Left lung (tissue), 10 donors: ENCODE measurements around the gene SLC9A3. TPM values are rescaled to one million over a fixed set of nuclear protein-coding genes. Genes with fewer than 3 reads are reported as not detected.

Source experiments
- ATAC-seq: fragments of 200-7000 bp; cut with Tn5 transposase; one replicate; pipeline ENCODE4 v1.9.1; 2020; ENCODE audit warnings: moderate library complexity
- DNase-seq, 4 donors: peaks; one replicate each; pipeline ENCODE4 v3.0.0-alpha.2; 2013 to 2020
- H3K27ac ChIP-seq, 2 donors: fragments of 200-600 bp; sonication (generic) in 1 of 2; one replicate each; pipeline versions ENCODE4 v1.5.0 to v1.8.0; 2020 to 2021
- H3K27me3 ChIP-seq, 2 donors: fragments of 200-600 bp; sonication (generic) in 1 of 2; one replicate each; pipeline versions ENCODE4 v1.5.0 to v1.8.0; 2020 to 2021
- H3K36me3 ChIP-seq, 2 donors: fragments of 200-600 bp; sonication (generic) in 1 of 2; one replicate each; pipeline versions ENCODE4 v1.5.0 to v1.8.0; 2020 to 2021
- H3K4me1 ChIP-seq, 2 donors: fragments of 200-600 bp; one replicate each; pipeline ENCODE4 v1.8.0; 2021
- H3K4me3 ChIP-seq, 2 donors: fragments of 200-600 bp; sonication (generic) in 1 of 2; one replicate each; pipeline versions ENCODE4 v1.5.0 to v1.8.0; 2020 to 2021; ENCODE audit warnings: mild to moderate bottlenecking in 1 of 2
- H3K9me3 ChIP-seq, 2 donors: fragments of 200-600 bp; sonication (generic) in 1 of 2; one replicate each; pipeline versions ENCODE4 v1.5.0 to v1.8.0; 2020 to 2021
- CTCF ChIP-seq, 2 donors: fragments of 200-600 bp; sonication (generic) in 1 of 2; IDR thresholded peaks; one replicate each; pipeline versions ENCODE4 v1.5.0 to v1.8.0; 2021; ENCODE audit warnings: antibody characterized with exemption in 2 of 2
- intact Hi-C, 2 donors: fragments of 100-400 bp; cut with DNase I; formaldehyde crosslinking; loops; one replicate each; pipeline versions ENCODE4 v1.11.2 to v1.14.2; 2022
- polyA plus RNA-seq, 6 donors: library from polyadenylated mRNA; unstranded; fragments of 120-200 nt; gene quantifications; one replicate each; pipeline ENCODE4 v1.2.1, GENCODE V29; 2013; ENCODE audit not compliant: insufficient read length in 6 of 6
- total RNA-seq, 2 donors: library from RNA; stranded (reverse); fragmentation: NEBNext Ultra II Directional; extraction: Animal tissue kit (Norgen Biotek cat#: 25700); gene quantifications; one replicate each; pipeline ENCODE4 v1.2.1, GENCODE V29; 2021
- donor health status: DM: no; HTN: yes; CAD: no.
- donor health status: DM: no; HTN: no; CAD: no.

SLC9A3 gene
- total and polyA plus RNA-seq, 8 donors = 0.99 to 4.3 (median 2.9) TPM

GRCh38 chr5:520196-520849 lies 3.9 kb downstream of the SLC9A3 start:
- Histone ChIP-seq H3K4me1 (peaks cover 0 to 16% of the 10 kb centered on the region in 2 donors), H3K27ac (no peak overlapping the region), H3K36me3 (no peaks in the 10 kb centered on the region), H3K4me3 (no peak overlapping the region), H3K27me3 (peaks cover 39 to 95% of the 10 kb centered on the region in 2 donors), H3K9me3 (no peaks in the 10 kb centered on the region)
- intact Hi-C loops = no loop called here
- ATAC-seq (no peak), DNase-seq (peak in 1 of 4 donors; percentile 71)
- no peak for TF ChIP-seq CTCF (IDR thresholded peaks at IDR 0.05)

- DNase-seq (no peak), ATAC-seq (no peak)
- no peak for TF ChIP-seq CTCF (IDR thresholded peaks at IDR 0.05)
- peaks cover 0 to 4% of the 10 kb centered on the region in 2 donors for H3K4me1 ChIP-seq
- intact Hi-C loops = no loop called here
- H3K27ac ChIP-seq = no peak overlapping the region
- no peak overlapping the region for H3K4me3 ChIP-seq
- no peaks in the 10 kb centered on the region for H3K36me3 ChIP-seq
- H3K27me3 ChIP-seq = peaks cover 24 to 95% of the 10 kb centered on the region in 2 donors
- H3K9me3 ChIP-seq = no peaks in the 10 kb centered on the region
Observed at GRCh38 chr5:518721-519120, 5.5 kb downstream of the SLC9A3 start.

GRCh38 chr5:517535-518100 lies 6.6 kb downstream of the SLC9A3 start:
- Histone ChIP-seq H3K27me3 (peaks cover 13 to 95% of the 10 kb centered on the region in 2 donors), H3K4me1 (no peaks in the 10 kb centered on the region), H3K36me3 (no peaks in the 10 kb centered on the region), H3K9me3 (no peaks in the 10 kb centered on the region), H3K27ac (no peak overlapping the region), H3K4me3 (no peak overlapping the region)
- intact Hi-C loops = no loop called here
- TF ChIP-seq CTCF (IDR thresholded peaks at IDR 0.05) = no peak
- DNase-seq (no peak), ATAC-seq (no peak)

- H3K27me3 ChIP-seq = peaks cover 6 to 92% of the 10 kb centered on the region in 2 donors
- H3K4me3 ChIP-seq = no peak overlapping the region
- intact Hi-C loops = no loop called here
- DNase-seq (no peak), ATAC-seq (no peak)
- H3K4me1 ChIP-seq = no peaks in the 10 kb centered on the region
- no peaks in the 10 kb centered on the region for H3K36me3 ChIP-seq
- no peak for TF ChIP-seq CTCF (IDR thresholded peaks at IDR 0.05)
- no peak overlapping the region for H3K27ac ChIP-seq
- H3K9me3 ChIP-seq = no peaks in the 10 kb centered on the region
Observed at GRCh38 chr5:516980-517379, 7.3 kb downstream of the SLC9A3 start.

GRCh38 chr5:516338-516925 lies 7.8 kb downstream of the SLC9A3 start:
- peak in 1 of 4 donors; percentile 24 for DNase-seq

More at GRCh38 chr5:516338-516925, 7.8 kb downstream of the SLC9A3 start:
- Histone ChIP-seq H3K27ac (no peak overlapping the region), H3K9me3 (no peaks in the 10 kb centered on the region), H3K27me3 (peaks cover under 1 to 87% of the 10 kb centered on the region in 2 donors), H3K4me1 (no peaks in the 10 kb centered on the region), H3K4me3 (no peak overlapping the region), H3K36me3 (no peaks in the 10 kb centered on the region)
- intact Hi-C loops = no loop called here
- ATAC-seq = no peak
- no peak for TF ChIP-seq CTCF (IDR thresholded peaks at IDR 0.05)
